Astrocyte (in vitro differentiated cells and primary cell): ENCODE results near the gene UQCRFS1.

ENCODE experiments used
- CTCF ChIP-seq: IDR thresholded peaks from 2 replicates; pipeline ENCODE4 v1.5.1; 2011; ENCODE audit warnings: low read depth, mild to moderate bottlenecking, inconsistent platforms, low read length, moderate library complexity; ENCODE audit not compliant: insufficient read depth
- EZH2 ChIP-seq: IDR thresholded peaks from 2 replicates; pipeline ENCODE4 v1.6.1; 2012; ENCODE audit warnings: mild to moderate bottlenecking, low read length, inconsistent platforms; ENCODE audit not compliant: insufficient read depth

GRCh38 chr19:29215322-29215845, 2.4 kb upstream of the UQCRFS1 start:
- TF ChIP-seq CTCF (no peak), EZH2 (no peak)
